SK-N-SH (cell line): Measurements from ENCODE around the gene PGS1. TPM values are rescaled to one million over a fixed set of nuclear protein-coding genes. Genes with fewer than 3 reads are reported as not detected.

Source experiments
- CTCF ChIA-PET: fragments of 300-600, 350-600 bp; formaldehyde crosslinking; extraction: SDS; loops from one replicate; lab custom pipeline; 2021; lab: Yijun Ruan, JAX
- POLR2A ChIA-PET: fragments of 350-600 bp; sonication (Branson Sonifier 250); formaldehyde crosslinking; extraction: SDS; loops from one replicate; lab custom pipeline; 2020; ENCODE audit warnings: antibody characterized with exemption, inconsistent platforms; lab: Yijun Ruan, JAX
- DNase-seq: peaks from one replicate; pipeline ENCODE4 v3.0.0; 2012
- H2AFZ ChIP-seq: fragments of 200-600 bp; sonication (generic); 2 replicates; pipeline ENCODE4 v1.8.1; 2016; ENCODE audit warnings: antibody characterized with exemption, mild to moderate bottlenecking, low read depth
- H3F3A ChIP-seq: fragments of 200-600 bp; sonication (generic); replicated peaks from 2 replicates; pipeline ENCODE3; 2016; ENCODE audit warnings: antibody characterized with exemption, mild to moderate bottlenecking; ENCODE audit not compliant: insufficient read depth
- H3K27ac ChIP-seq, 2 experiments: fragments of 200-500 bp in 1 of 2; fragments of 200-600 bp in 1 of 2; sonication (Bioruptor generic) in 1 of 2; sonication (generic), shearing (Covaris generic) in 1 of 2; 2 replicates each; pipeline versions ENCODE4 v1.5.1 to v1.6.1; 2014 to 2016; ENCODE audit warnings: low read depth in 2 of 2, inconsistent platforms in 1 of 2, low read length in 1 of 2, mild to moderate bottlenecking in 1 of 2, mixed read lengths in 1 of 2
- H3K27me3 ChIP-seq: fragments of 200-600 bp; sonication (generic), shearing (Covaris generic); 2 replicates; pipeline ENCODE4 v1.6.1; 2016; ENCODE audit warnings: mixed run types; ENCODE audit not compliant: insufficient read depth
- H3K36me3 ChIP-seq, 2 experiments: fragments of 200-500 bp in 1 of 2; fragments of 200-600 bp in 1 of 2; sonication (Bioruptor generic) in 1 of 2; sonication (generic) in 1 of 2; replicated peaks in 1 of 2; 2 replicates each; pipeline versions ENCODE3 to v1.5.1; 2014 to 2016; ENCODE audit warnings: low read length in 1 of 2, mild to moderate bottlenecking in 1 of 2; ENCODE audit not compliant: insufficient read depth in 2 of 2, control insufficient read depth in 1 of 2
- H3K4me1 ChIP-seq, 2 experiments: fragments of 200-500 bp in 1 of 2; fragments of 200-600 bp in 1 of 2; sonication (Bioruptor generic) in 1 of 2; sonication (generic), shearing (Covaris generic) in 1 of 2; 2 replicates each; pipeline versions ENCODE4 v1.5.1 to v1.6.1; 2014 to 2016; ENCODE audit warnings: low read depth in 1 of 2, low read length in 1 of 2, mixed run types in 1 of 2; ENCODE audit not compliant: insufficient read depth in 2 of 2, control insufficient read depth in 1 of 2
- H3K4me2 ChIP-seq: fragments of 200-600 bp; sonication (generic), shearing (Covaris generic); 2 replicates; pipeline ENCODE4 v1.6.1; 2017; ENCODE audit warnings: mixed run types
- H3K4me3 ChIP-seq, 2 experiments: fragments of 200-500 bp in 1 of 2; fragments of 200-600 bp in 1 of 2; sonication (Bioruptor generic) in 1 of 2; sonication (generic), shearing (Covaris generic) in 1 of 2; 2 replicates each; pipeline versions ENCODE4 v1.5.1 to v1.8.1; 2014 to 2016; ENCODE audit warnings: low read depth in 2 of 2, inconsistent platforms in 1 of 2, low read length in 1 of 2, mild to moderate bottlenecking in 1 of 2, mixed read lengths in 1 of 2, moderate library complexity in 1 of 2
- H3K79me2 ChIP-seq: fragments of 200-600 bp; sonication (generic); 2 replicates; pipeline ENCODE4 v1.8.1; 2017; ENCODE audit warnings: mild to moderate bottlenecking; ENCODE audit not compliant: insufficient read depth
- H3K9ac ChIP-seq: fragments of 200-600 bp; sonication (generic); 2 replicates; pipeline ENCODE4 v1.6.1; 2017; ENCODE audit warnings: mixed run types
- H3K9me2 ChIP-seq: fragments of 200-600 bp; sonication (generic); 2 replicates; pipeline ENCODE4 v1.6.1; 2017; ENCODE audit warnings: mixed run types
- H3K9me3 ChIP-seq: fragments of 200-600 bp; sonication (generic); 2 replicates; pipeline ENCODE4 v1.6.1; 2017; ENCODE audit warnings: mixed run types, mild to moderate bottlenecking, moderate library complexity
- H4K20me1 ChIP-seq: fragments of 200-600 bp; sonication (generic); 2 replicates; pipeline ENCODE4 v1.6.1; 2017; ENCODE audit warnings: mild to moderate bottlenecking, mixed run types; ENCODE audit not compliant: insufficient read depth
- CHD2 ChIP-seq: fragments of 150-350 bp; IDR thresholded peaks from 2 replicates; pipeline ENCODE4 v1.6.1; 2018; ENCODE audit warnings: low read length; ENCODE audit not compliant: partially characterized antibody
- EP300 ChIP-seq, 2 experiments: IDR thresholded peaks; 2 replicates each; pipeline versions ENCODE4 v1.4.0 to v1.6.1; 2012; ENCODE audit warnings: borderline replicate concordance in 1 of 2, low read depth in 1 of 2, low read length in 1 of 2
- FOSL2 ChIP-seq: IDR thresholded peaks from 2 replicates; pipeline ENCODE4 v1.4.0; 2012; ENCODE audit warnings: low read depth, mild to moderate bottlenecking, moderate library complexity, borderline replicate concordance
- FOXJ3 ChIP-seq: sonication (generic); formaldehyde crosslinking; IDR thresholded peaks from 2 replicates; pipeline ENCODE4 v1.5.1; 2020; ENCODE audit warnings: mild to moderate bottlenecking, missing genetic modification reagents
- GABPA ChIP-seq: IDR thresholded peaks from 2 replicates; pipeline ENCODE4 v1.4.0; 2012; ENCODE audit warnings: low read depth, mild to moderate bottlenecking
- IRF3 ChIP-seq: fragments of 150-350 bp; IDR thresholded peaks from 2 replicates; pipeline ENCODE4 v1.6.1; 2016; ENCODE audit warnings: mild to moderate bottlenecking, low read depth, low read length
- MEF2A ChIP-seq: IDR thresholded peaks from 2 replicates; pipeline ENCODE4 v1.4.0; 2012; ENCODE audit warnings: low read depth, borderline replicate concordance
- POLR2AphosphoS5 ChIP-seq: IDR thresholded peaks from 2 replicates; pipeline ENCODE4 v1.6.1; 2012; ENCODE audit warnings: low read depth, low read length
- RAD21 ChIP-seq: IDR thresholded peaks from 2 replicates; pipeline ENCODE4 v1.6.1; 2012; ENCODE audit warnings: mild to moderate bottlenecking, low read length
- RXRA ChIP-seq: IDR thresholded peaks from 2 replicates; pipeline ENCODE4 v1.4.0; 2012; ENCODE audit warnings: low read depth, mild to moderate bottlenecking, borderline replicate concordance
- SIN3A ChIP-seq: IDR thresholded peaks from 2 replicates; pipeline ENCODE4 v1.6.1; 2012; ENCODE audit warnings: low read depth, mild to moderate bottlenecking, low read length, moderate library complexity, borderline replicate concordance
- SMC3 ChIP-seq: IDR thresholded peaks from 2 replicates; pipeline ENCODE4 v1.6.1; 2012; ENCODE audit warnings: low read depth, low read length, improper control_type of control experiment
- TAF1 ChIP-seq: IDR thresholded peaks from 2 replicates; pipeline ENCODE4 v1.6.1; 2012; ENCODE audit warnings: low read depth, mild to moderate bottlenecking, low read length, moderate library complexity, borderline replicate concordance
- TCF12 ChIP-seq: IDR thresholded peaks from 2 replicates; pipeline ENCODE4 v1.4.0; 2012
- TEAD4 ChIP-seq: IDR thresholded peaks from 2 replicates; pipeline ENCODE4 v1.4.0; 2012; ENCODE audit warnings: mild to moderate bottlenecking, borderline replicate concordance; ENCODE audit not compliant: insufficient read depth
- YY1 ChIP-seq: IDR thresholded peaks from 2 replicates; pipeline ENCODE4 v1.4.0; 2012; ENCODE audit warnings: low read depth, mild to moderate bottlenecking
- WGBS: methylation state at CpG from one replicate; pipeline ENCODE4 v1.1.6; 2017; ENCODE audit warnings: low lambda C conversion rate; 5-methylcytosine and 5-hydroxymethylcytosine counted together
- polyA plus RNA-seq, 3 experiments: library from polyadenylated mRNA; depleted of rRNA; stranded (reverse); fragments of >200 nt; gene quantifications; 2 replicates each; pipeline ENCODE4 v1.2.3, GENCODE V29; 2012
- TF ChIP-seq, protein P1 (sequence below): fragments of 200-600 bp; sonication (generic); IDR thresholded peaks from 2 replicates; pipeline ENCODE4 v1.6.1; 2017; ENCODE audit warnings: antibody characterized with exemption, mild to moderate bottlenecking, moderate library complexity
- TF ChIP-seq, protein P2 (sequence below): IDR thresholded peaks from 2 replicates; pipeline ENCODE4 v1.4.0; 2012; ENCODE audit warnings: low read depth, borderline replicate concordance

Gene PGS1
- polyA plus RNA-seq, 1 of the 3 experiments (the other 2 are of a cell fraction), result 88.4 TPM

DNA sequence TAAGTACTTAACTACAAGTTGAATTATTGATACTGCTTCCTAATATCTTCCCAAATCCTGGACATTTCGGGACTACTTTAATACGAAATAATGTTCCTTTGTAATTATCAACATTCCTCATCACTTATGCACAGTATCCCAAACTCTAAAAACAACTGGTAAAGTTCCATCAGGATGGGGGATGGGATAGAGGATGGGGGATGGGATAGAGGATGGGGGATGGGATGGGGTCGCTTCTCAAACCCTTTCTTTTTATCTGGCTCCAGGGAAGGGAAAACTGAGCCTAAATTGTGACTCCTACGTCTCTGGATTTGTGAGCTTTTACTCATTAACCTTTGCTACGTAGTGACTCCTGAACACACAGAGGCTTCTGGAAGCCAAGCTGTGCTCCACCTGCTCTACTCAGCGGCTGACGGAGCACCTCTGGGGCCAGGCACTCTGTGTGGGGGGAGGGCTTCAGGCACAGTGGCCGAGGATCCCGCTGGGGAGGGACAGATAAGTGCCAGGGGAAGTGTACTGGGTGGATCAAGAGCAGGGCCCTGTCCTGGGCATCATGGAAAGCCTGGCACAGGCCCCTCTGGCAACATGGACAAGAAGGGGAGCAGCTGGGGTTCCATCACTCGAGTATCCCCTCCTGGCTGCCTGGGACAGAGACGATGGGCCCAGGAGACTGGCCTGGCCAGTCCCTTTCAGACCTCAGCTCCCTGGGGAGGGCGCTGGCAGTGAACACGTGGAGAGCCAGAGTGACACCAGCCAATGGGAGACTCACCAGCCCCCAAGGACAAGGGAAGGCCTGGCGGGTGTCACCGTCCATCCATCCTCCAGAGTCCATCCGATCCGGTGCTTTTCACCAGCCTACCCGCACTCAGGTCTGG is 56.2 kb downstream of the PGS1 start:
- CTCF ChIA-PET, result interaction anchor here (0.6 to 6.8 kb wide), 5 partner anchors 12 to 144 kb away, joined by 3 to 54 read pairs (median 5); no protein-coding TSS in a partner anchor

DNA sequence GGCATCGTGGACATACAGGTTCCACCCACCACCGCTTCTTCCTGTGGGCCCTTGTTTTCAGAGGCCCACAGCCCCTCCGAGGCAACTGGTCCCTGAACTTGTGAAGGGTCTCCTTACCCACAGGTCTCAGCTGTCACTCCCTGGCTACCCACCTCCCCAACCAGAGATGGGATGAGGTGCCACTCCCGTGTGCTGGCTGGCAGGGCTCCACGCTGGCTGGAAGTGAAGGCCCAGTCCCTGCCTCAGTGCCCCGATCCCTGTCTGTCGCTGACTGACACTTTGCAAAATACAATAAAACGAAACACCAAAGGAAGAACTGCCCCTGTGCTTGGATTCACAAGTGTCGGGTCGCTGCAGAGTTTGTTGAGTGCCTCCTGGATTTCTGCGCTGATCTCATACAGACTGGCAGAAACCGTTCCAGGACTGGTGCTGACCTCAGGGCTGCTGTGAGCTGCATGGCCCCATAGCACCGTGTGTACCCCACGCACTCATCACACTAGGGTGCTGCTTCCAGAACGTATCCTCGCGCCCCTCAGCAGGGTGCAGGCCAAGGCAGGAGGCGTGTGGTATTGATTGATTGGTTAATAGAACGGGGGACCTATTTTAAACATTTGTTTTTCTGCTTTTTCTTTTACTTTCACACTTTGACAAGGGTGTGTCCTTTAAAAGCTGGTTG is 57.0 kb downstream of the PGS1 start:
- CTCF ChIA-PET, result interaction anchor here (0.6 to 6.8 kb wide), 6 partner anchors 10 to 303 kb away, joined by 3 to 54 read pairs (median 8); no protein-coding TSS in a partner anchor
- H3K4me2 ChIP-seq, result no peak overlapping the region
- no peaks in the 10 kb centered on the region for H4K20me1 ChIP-seq
- H3K9me2 ChIP-seq, result no peaks in the 10 kb centered on the region
- WGBS, result 82% methylated on average over 19 of the region's 19 CpGs
- no peak overlapping the region for H3K9ac ChIP-seq
- no peak overlapping the region for H3K4me3 ChIP-seq
- H3K36me3 ChIP-seq, result no peaks in the 10 kb centered on the region
- DNase-seq, result no peak
- H3K27ac ChIP-seq, result no peak overlapping the region
- H3K9me3 ChIP-seq, result no peaks in the 10 kb centered on the region
- TF ChIP-seq POLR2AphosphoS5, result no peak
- no peak for TF ChIP-seq TAF1
- no peak for TF ChIP-seq EP300 (IDR thresholded peaks at IDR 0.05; ENCODE audit: borderline replicate concordance in 1 of 2, low read depth in 1 of 2, low read length in 1 of 2)
- TF ChIP-seq FOXJ3 (CRISPR knock-in tag), result no peak
- no peak for TF ChIP-seq CHD2
- TF ChIP-seq SIN3A, result no peak
- TF ChIP-seq TCF12, result no peak
- TF ChIP-seq FOSL2, result no peak
- TF ChIP-seq RXRA, result no peak
- no peak for TF ChIP-seq MEF2A
- no peak for TF ChIP-seq RAD21
- no peak for TF ChIP-seq SMC3
- no peak for TF ChIP-seq TEAD4
- TF ChIP-seq, protein P1, sequence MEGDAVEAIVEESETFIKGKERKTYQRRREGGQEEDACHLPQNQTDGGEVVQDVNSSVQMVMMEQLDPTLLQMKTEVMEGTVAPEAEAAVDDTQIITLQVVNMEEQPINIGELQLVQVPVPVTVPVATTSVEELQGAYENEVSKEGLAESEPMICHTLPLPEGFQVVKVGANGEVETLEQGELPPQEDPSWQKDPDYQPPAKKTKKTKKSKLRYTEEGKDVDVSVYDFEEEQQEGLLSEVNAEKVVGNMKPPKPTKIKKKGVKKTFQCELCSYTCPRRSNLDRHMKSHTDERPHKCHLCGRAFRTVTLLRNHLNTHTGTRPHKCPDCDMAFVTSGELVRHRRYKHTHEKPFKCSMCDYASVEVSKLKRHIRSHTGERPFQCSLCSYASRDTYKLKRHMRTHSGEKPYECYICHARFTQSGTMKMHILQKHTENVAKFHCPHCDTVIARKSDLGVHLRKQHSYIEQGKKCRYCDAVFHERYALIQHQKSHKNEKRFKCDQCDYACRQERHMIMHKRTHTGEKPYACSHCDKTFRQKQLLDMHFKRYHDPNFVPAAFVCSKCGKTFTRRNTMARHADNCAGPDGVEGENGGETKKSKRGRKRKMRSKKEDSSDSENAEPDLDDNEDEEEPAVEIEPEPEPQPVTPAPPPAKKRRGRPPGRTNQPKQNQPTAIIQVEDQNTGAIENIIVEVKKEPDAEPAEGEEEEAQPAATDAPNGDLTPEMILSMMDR, result no peak
- no peak for TF ChIP-seq IRF3
- TF ChIP-seq, protein P2, sequence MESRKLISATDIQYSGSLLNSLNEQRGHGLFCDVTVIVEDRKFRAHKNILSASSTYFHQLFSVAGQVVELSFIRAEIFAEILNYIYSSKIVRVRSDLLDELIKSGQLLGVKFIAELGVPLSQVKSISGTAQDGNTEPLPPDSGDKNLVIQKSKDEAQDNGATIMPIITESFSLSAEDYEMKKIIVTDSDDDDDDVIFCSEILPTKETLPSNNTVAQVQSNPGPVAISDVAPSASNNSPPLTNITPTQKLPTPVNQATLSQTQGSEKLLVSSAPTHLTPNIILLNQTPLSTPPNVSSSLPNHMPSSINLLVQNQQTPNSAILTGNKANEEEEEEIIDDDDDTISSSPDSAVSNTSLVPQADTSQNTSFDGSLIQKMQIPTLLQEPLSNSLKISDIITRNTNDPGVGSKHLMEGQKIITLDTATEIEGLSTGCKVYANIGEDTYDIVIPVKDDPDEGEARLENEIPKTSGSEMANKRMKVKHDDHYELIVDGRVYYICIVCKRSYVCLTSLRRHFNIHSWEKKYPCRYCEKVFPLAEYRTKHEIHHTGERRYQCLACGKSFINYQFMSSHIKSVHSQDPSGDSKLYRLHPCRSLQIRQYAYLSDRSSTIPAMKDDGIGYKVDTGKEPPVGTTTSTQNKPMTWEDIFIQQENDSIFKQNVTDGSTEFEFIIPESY, result no peak
- no peak for TF ChIP-seq YY1
- TF ChIP-seq GABPA, result no peak
- TF ChIP-seq, all 33 proteins: peak for 0
- no peaks in the 10 kb centered on the region for H3K79me2 ChIP-seq
- H3K27me3 ChIP-seq, result no peaks in the 10 kb centered on the region
- no peak overlapping the region for H2AFZ ChIP-seq
- peaks cover 0 to 13% of the 10 kb centered on the region in 2 experiments; a peak in 1 of 4 replicates for H3K4me1 ChIP-seq
- POLR2A ChIA-PET, result no interaction called here
- H3F3A ChIP-seq, result no peaks in the 10 kb centered on the region

More for the DNA sequence above, 56.2 kb downstream of the PGS1 start:
- H3K9me2 ChIP-seq, result no peaks in the 10 kb centered on the region
- H3K4me1 ChIP-seq, result peaks cover 0 to 13% of the 10 kb centered on the region in 2 experiments; a peak in 1 of 4 replicates
- no peak overlapping the region for H3K4me3 ChIP-seq
- no peak overlapping the region for H3K4me2 ChIP-seq
- no peaks in the 10 kb centered on the region for H3K79me2 ChIP-seq
- no peaks in the 10 kb centered on the region for H3K27me3 ChIP-seq
- TF ChIP-seq CHD2 (peak; percentile 64), FOXJ3 (CRISPR knock-in tag) (no peak)
- H3K27ac ChIP-seq, result no peak overlapping the region
- H3F3A ChIP-seq, result no peaks in the 10 kb centered on the region
- H3K36me3 ChIP-seq, result peaks cover under 1 to 6% of the 10 kb centered on the region in 2 experiments
- H4K20me1 ChIP-seq, result no peaks in the 10 kb centered on the region
- no peaks in the 10 kb centered on the region for H3K9me3 ChIP-seq
- H2AFZ ChIP-seq, result no peak overlapping the region
- 73% methylated on average over 13 of the region's 18 CpGs for WGBS
- no peak for DNase-seq
- H3K9ac ChIP-seq, result no peak overlapping the region
- POLR2A ChIA-PET, result no interaction called here
